Activated naive CD4-positive, alpha-beta T cell treated with anti-CD3 and anti-CD28 coated beads for 36 hours (primary cell): ENCODE measurements around the gene CAPN13. TPM values are rescaled to one million over a fixed set of nuclear protein-coding genes. Genes with fewer than 3 reads are reported as not detected.

Experiments
- CTCF ChIA-PET: fragments of 350-600 bp; sonication (Branson Sonifier 250); formaldehyde crosslinking; loops from one replicate; lab custom pipeline; 2021; ENCODE audit warnings: antibody characterized with exemption; lab: Charles Lee
- DNase-seq: peaks from one replicate; pipeline ENCODE4 v3.0.0-alpha.2; 2020
- H3K27ac Mint-ChIP-seq: one replicate; pipeline ENCODE4 v1.8.0; 2021; ENCODE audit warnings: mild to moderate bottlenecking, mixed read lengths
- H3K27me3 Mint-ChIP-seq: one replicate; pipeline ENCODE4 v1.8.0; 2021; ENCODE audit warnings: low read depth, mixed read lengths
- H3K36me3 Mint-ChIP-seq: one replicate; pipeline ENCODE4 v1.8.0; 2021; ENCODE audit warnings: low read depth, mixed read lengths
- H3K4me1 Mint-ChIP-seq: one replicate; pipeline ENCODE4 v1.8.0; 2021; ENCODE audit warnings: low read depth, mixed read lengths
- H3K4me3 Mint-ChIP-seq: one replicate; pipeline ENCODE4 v1.8.0; 2021; ENCODE audit warnings: mild to moderate bottlenecking, moderate library complexity, mixed read lengths
- H3K9me3 Mint-ChIP-seq: one replicate; pipeline ENCODE4 v1.8.0; 2021; ENCODE audit warnings: mixed read lengths
- intact Hi-C: fragments of 100-400 bp; cut with micrococcal nuclease; formaldehyde crosslinking; loops from one replicate; pipeline ENCODE4 v1.15.1; 2023
- total RNA-seq, 2 experiments: library from RNA; stranded (reverse); gene quantifications; one replicate each; pipeline ENCODE4 v1.2.3, GENCODE V29; 2021

Gene CAPN13
- total RNA-seq, 2 experiments from 2014 or later: not detected

DNA sequence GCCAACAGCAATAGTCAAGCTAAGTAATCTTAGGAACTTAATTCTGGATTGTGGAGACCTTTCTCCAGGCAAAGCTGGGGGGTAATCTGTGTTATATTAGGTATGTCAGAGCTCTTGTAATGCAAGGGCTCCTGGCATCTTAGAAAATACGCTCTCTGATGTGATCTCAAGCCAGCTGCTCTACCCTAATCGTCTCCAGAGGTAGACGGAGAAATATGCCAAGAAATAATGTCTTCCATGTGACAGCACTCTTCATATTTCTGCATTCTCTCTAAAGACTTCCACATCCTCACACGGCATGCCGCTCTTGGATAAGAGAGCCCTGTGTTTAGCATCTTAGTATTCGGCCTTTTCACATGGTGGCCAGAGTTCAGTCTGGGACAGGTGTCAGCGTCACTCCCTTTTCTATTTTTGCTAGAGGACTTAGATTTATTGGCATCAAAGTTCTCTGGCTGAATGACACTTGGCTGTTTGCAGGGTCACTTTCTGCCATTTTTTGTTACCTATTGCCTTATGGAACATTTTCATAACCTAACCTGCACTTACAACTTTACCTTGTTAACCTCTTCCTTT lies 25.2 kb downstream of the CAPN13 start:
- H3K4me1 Mint-ChIP-seq: no peaks in the 10 kb centered on the region
- H3K27me3 Mint-ChIP-seq: peaks cover 2% of the 10 kb centered on the region
- DNase-seq: no peak
- CTCF ChIA-PET: no interaction called here
- H3K9me3 Mint-ChIP-seq: no peaks in the 10 kb centered on the region
- no peaks in the 10 kb centered on the region for H3K36me3 Mint-ChIP-seq
- no peak overlapping the region for H3K4me3 Mint-ChIP-seq
- H3K27ac Mint-ChIP-seq: no peak overlapping the region
- intact Hi-C loops: no loop called here

DNA sequence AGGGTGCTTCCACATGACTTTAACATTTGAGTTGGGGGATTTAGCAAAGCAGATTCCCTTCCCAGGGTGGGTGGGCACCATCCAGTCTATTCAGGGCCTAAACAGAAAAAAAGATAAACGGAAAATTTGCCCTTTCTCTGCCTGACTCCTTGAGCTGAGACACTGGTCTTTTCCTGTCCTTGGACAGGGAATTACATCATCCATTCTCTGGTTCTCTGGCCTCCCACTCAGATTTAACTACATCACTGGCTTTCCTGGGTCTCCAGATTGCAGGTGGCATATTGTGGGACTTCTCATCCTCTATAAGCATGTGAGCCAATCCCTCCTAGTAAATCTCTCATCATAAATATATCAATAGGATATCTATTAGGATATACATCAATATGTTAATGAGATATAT lies 25.8 kb downstream of the CAPN13 start:
- CTCF ChIA-PET: no interaction called here
- no peaks in the 10 kb centered on the region for H3K9me3 Mint-ChIP-seq
- no peak overlapping the region for H3K27ac Mint-ChIP-seq
- no peaks in the 10 kb centered on the region for H3K36me3 Mint-ChIP-seq
- H3K4me3 Mint-ChIP-seq: no peak overlapping the region
- intact Hi-C loops: no loop called here
- peaks cover 5% of the 10 kb centered on the region for H3K27me3 Mint-ChIP-seq
- DNase-seq: no peak
- no peaks in the 10 kb centered on the region for H3K4me1 Mint-ChIP-seq

DNA sequence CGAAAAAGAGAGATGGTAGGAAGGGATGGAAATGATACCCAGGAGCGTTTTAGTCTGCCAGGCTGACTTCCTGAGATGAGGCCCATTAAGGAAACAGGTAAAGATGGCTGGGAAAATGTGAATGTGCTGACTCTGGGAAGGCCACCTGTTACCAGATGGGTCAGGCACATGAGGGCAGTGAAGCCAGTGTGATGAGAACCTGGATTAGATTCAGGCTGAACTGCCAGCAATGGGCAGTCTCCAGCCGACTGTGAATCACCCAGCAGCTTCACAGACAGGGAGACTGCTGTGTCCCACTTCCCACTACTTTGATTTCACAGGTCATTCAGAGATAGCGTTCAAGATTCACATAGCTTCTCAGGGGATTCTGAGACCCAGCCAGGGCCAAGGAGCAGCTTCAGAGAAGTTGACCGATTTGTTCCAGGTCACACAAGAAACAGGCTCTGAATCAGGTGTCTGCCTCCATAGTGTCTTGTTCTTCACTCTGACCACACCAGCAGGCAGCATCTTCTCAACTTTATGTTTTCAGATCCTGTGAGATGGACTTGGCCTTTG lies 26.4 kb downstream of the CAPN13 start:
- peaks cover under 1% of the 10 kb centered on the region for H3K4me1 Mint-ChIP-seq
- intact Hi-C loops: no loop called here
- H3K27me3 Mint-ChIP-seq: peaks cover 5% of the 10 kb centered on the region
- no peaks in the 10 kb centered on the region for H3K36me3 Mint-ChIP-seq
- no peak for DNase-seq
- H3K4me3 Mint-ChIP-seq: no peak overlapping the region
- H3K9me3 Mint-ChIP-seq: no peaks in the 10 kb centered on the region
- H3K27ac Mint-ChIP-seq: no peak overlapping the region
- CTCF ChIA-PET: no interaction called here

DNA sequence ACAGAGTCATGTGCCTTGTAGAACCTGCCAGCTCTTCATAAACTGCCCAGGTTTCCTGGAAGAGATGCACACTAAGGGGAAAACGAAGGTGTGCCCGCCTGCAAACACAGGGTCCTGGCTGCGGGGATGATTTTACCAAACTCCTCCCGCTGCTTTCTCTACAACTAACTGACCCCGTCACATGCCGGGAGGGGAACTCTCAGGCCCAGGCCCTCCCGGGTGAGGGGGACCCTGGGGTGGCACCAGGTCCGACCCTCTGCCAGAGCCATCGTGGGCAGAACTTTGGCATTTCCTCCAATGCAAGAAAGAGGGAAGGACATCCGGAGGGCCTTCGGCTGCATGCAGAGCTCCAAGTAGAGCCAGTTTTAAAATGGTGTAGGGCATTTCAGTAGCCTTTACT lies 28.6 kb downstream of the CAPN13 start:
- Mint-ChIP-seq H3K27ac (no peak overlapping the region), H3K36me3 (no peaks in the 10 kb centered on the region), H3K4me3 (no peak overlapping the region), H3K27me3 (peaks cover 8% of the 10 kb centered on the region), H3K4me1 (peaks cover 4% of the 10 kb centered on the region), H3K9me3 (no peaks in the 10 kb centered on the region)
- DNase-seq: no peak
- CTCF ChIA-PET: no interaction called here
- intact Hi-C loops: no loop called here

DNA sequence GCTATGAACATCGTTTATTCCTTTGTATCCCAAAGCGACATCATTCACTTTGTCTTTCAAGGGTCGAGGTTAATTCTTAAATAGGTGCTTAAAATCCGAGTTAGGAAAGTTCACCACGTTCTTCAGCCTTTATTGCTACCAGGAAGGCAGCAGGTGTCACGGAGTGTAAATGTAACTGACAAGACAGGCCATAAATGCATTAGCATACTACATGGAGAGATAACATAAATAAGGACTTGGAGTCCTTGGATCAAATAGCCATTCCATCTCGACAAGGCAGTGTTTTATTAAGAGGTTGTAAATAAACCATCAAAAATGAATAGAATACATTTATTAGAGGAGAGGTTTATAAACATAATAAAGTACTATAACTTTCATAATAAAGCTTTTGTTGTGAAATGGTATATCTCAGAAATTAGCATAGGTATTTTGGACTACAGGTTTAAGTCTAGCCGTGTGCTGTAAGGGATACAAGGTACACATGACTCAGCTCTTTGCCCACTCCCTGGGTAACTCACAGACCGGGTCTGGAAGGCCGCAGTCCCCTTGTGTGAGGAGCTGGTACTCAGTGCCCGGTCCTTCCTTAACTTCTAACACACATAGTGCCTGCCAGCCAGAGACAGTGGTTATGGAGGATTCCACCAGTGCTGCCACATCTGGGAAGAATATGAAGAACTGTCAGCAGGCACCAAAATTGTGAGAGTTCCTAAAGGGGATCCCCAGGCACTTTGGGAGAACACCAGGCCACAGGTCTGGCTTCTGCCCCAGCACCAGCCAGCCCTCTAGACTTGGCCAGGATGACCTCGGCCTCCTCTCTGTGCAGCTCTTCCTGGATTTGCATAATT lies 29.4 kb downstream of the CAPN13 start:
- intact Hi-C loops: no loop called here
- no peak for DNase-seq
- H3K27ac Mint-ChIP-seq: no peak overlapping the region
- CTCF ChIA-PET: no interaction called here
- no peaks in the 10 kb centered on the region for H3K36me3 Mint-ChIP-seq
- H3K27me3 Mint-ChIP-seq: peaks cover 6% of the 10 kb centered on the region
- peaks cover 4% of the 10 kb centered on the region for H3K4me1 Mint-ChIP-seq
- H3K9me3 Mint-ChIP-seq: no peaks in the 10 kb centered on the region
- H3K4me3 Mint-ChIP-seq: no peak overlapping the region

DNA sequence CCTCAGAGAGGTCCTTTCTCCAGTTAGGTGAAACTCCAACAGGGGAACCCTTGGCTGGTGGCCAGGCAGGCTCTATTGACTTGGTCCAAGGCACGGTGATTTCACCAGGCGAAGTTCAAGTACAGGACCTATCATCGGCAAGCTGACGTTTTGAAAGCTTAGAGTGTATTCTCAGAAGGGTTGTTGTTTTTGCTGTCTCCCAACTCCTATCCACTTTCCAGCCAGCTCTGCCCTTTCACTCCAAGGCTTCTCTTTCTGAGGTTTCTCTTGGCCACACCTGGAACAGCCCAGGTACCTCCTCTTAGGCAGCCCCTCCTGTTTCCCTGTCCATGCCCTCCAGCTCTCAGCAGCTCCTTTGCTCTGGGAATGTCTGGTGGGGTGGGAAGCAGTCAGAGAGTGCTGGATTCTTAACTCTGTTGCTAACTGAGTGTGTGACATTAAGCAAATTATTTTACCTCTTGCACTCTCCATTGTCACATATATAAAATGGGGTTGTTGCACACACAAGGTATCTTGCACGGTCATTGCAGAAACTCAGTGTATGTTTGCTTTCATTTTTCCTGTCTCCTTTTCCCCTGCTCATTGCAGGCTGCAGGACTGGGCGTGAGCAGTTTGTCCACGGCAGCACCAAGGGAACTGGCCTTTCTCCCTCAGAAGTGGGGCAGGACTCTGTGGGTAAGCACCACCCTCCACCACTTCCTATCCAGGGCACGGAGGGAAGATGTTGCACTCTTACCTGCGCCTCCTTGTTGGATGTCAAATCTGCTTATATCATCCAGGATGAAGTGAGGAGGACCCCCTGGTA lies 30.2 kb downstream of the CAPN13 start:
- H3K4me3 Mint-ChIP-seq: no peak overlapping the region
- DNase-seq: no peak
- no peak overlapping the region for H3K27ac Mint-ChIP-seq
- no peaks in the 10 kb centered on the region for H3K36me3 Mint-ChIP-seq
- H3K4me1 Mint-ChIP-seq: peaks cover 4% of the 10 kb centered on the region
- no peaks in the 10 kb centered on the region for H3K9me3 Mint-ChIP-seq
- intact Hi-C loops: no loop called here
- CTCF ChIA-PET: interaction anchor here (0.6 to 1.5 kb wide), 2 partner anchors 22 to 79 kb away, joined by 3 read pairs; no protein-coding TSS in a partner anchor
- H3K27me3 Mint-ChIP-seq: peaks cover 6% of the 10 kb centered on the region

DNA sequence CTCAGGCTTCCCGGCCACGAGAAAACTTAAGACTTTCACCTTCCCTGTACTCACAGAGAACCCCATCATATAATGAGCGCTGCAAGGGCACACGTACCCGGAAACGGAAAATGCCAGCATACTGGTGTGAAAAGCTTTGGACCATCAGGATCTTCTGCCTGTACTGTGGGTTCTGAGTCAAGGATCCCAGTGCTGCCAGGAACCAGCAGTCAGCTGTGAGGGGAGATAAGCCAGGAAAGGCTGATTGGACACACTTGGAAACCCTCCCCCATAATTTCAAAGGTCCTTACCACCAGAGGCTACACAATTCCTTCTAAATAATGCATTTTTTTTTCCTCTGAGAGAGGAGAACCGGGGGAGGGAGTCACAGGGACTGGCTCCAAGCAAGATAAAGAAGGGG lies 31.4 kb downstream of the CAPN13 start:
- CTCF ChIA-PET: interaction anchor here (1.5 kb wide), 2 partner anchors 23 to 64 kb away, joined by 3 to 9 read pairs; no protein-coding TSS in a partner anchor
- no peak for DNase-seq
- no peak overlapping the region for H3K27ac Mint-ChIP-seq
- intact Hi-C loops: no loop called here
- peaks cover 6% of the 10 kb centered on the region for H3K27me3 Mint-ChIP-seq
- H3K9me3 Mint-ChIP-seq: no peaks in the 10 kb centered on the region
- H3K36me3 Mint-ChIP-seq: no peaks in the 10 kb centered on the region
- no peak overlapping the region for H3K4me3 Mint-ChIP-seq
- H3K4me1 Mint-ChIP-seq: peaks cover 4% of the 10 kb centered on the region

DNA sequence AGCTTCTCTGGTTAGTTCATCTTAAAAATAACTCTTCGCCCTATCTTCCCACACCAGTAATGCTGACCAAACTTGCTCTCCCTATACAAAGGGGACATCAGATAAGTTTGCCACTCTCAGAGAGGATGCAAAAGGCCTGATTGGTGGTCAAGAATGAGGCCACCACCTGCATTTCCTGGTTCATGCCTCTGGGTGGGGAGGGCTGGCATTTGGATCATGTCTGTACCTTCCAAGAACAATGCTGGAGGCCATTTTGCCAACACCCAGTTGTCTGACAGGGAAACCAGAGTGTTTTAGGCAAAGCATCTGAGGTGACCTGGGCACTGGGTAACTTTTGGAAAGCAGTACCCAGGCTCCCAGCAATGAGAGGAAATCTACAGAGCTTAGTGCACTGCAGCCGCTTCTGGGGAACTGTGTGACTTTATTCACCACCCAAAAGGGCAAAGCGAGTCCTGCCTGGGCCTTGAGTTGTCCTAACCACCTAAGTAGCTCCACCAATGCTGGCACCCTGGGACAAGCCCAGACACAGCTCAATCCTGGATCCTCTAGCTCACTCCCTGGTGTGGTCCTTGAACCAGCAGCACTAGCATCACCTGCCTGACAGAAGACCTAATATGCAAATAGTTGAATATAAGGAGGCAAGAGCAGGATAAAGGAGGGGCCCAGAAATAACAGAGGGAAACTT lies 35.1 kb downstream of the CAPN13 start:
- no peak overlapping the region for H3K4me3 Mint-ChIP-seq
- H3K27ac Mint-ChIP-seq: no peak overlapping the region
- H3K9me3 Mint-ChIP-seq: no peaks in the 10 kb centered on the region
- intact Hi-C loops: no loop called here
- H3K36me3 Mint-ChIP-seq: no peaks in the 10 kb centered on the region
- peaks cover 6% of the 10 kb centered on the region for H3K27me3 Mint-ChIP-seq
- H3K4me1 Mint-ChIP-seq: peaks cover 4% of the 10 kb centered on the region
- no peak for DNase-seq
- CTCF ChIA-PET: interaction anchor here (1.3 kb wide), 1 partner anchor 61 kb away, joined by 3 read pairs; no protein-coding TSS in a partner anchor

DNA sequence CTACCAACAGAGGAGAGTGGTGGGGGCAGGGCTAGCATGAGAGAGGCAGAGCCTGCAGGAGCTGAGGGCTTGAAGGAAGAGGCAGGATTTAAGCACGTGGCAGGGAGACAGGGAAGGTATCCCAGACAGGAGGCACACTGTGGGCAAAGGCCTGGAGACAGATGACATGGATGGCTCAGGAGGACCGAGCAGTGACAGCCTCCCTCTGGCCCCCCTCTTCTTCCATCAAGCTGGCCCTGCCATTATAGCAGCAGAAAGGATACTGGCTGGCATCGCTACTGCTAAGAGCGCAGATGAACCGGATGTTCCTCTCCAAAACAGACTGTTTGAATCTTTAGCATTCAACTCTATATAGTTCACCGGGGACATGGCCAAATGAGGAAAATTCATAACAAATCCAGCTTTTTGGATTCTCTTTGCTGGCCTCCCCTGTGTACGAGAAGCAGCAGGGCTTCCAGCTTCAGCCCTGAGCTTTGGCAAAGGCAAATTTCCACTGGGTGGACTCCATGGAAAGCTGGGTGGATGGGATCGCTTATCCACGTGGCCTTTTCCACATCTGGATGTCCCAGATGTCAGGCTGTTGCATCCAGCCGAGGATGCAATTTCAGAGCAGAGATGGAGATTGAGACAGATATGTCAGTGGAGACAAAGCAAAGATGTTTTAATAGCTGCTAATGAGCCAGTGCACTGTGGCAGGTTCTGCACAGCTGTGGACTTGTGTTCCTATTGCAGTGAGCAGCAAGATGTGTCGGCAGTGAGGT lies 36.2 kb downstream of the CAPN13 start:
- no peak for DNase-seq
- no peak overlapping the region for H3K27ac Mint-ChIP-seq
- CTCF ChIA-PET: interaction anchor here (0.6 to 1.3 kb wide), 2 partner anchors 59 to 276 kb away, joined by 3 read pairs; no protein-coding TSS in a partner anchor
- peaks cover 7% of the 10 kb centered on the region for H3K27me3 Mint-ChIP-seq
- H3K4me3 Mint-ChIP-seq: no peak overlapping the region
- H3K36me3 Mint-ChIP-seq: no peaks in the 10 kb centered on the region
- intact Hi-C loops: no loop called here
- H3K4me1 Mint-ChIP-seq: peaks cover 4% of the 10 kb centered on the region
- H3K9me3 Mint-ChIP-seq: no peaks in the 10 kb centered on the region

DNA sequence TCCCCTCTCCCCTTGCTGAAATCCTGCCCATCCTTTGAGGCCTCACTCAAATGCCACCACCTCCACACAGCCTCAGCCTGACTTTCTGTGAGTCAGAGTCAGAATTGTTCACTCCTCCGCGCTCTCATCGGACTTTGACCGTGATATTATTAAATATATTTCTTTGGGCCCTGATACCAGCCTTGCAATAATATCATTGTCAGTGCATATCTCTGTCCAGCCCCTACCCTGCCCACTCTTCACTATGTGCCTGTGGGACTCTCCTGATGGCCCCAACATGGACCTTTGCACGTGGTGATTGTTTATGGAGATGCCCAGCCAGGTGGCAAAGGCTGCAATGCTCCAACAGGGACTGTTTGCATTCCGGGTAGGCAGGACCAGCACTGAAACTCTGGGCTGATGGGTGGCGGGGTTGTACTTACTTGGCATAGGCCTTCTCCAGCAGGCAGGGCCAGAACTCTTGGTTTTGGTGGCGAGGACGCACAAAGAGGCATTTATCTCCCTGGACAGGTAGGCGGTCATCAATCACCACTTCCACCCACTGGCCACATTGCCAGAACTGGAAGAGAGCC lies 37.3 kb downstream of the CAPN13 start:
- Mint-ChIP-seq H3K36me3 (no peaks in the 10 kb centered on the region), H3K9me3 (no peaks in the 10 kb centered on the region), H3K27me3 (peaks cover 6% of the 10 kb centered on the region), H3K27ac (no peak overlapping the region), H3K4me1 (no peaks in the 10 kb centered on the region), H3K4me3 (no peak overlapping the region)
- intact Hi-C loops: no loop called here
- CTCF ChIA-PET: no interaction called here
- no peak for DNase-seq

DNA sequence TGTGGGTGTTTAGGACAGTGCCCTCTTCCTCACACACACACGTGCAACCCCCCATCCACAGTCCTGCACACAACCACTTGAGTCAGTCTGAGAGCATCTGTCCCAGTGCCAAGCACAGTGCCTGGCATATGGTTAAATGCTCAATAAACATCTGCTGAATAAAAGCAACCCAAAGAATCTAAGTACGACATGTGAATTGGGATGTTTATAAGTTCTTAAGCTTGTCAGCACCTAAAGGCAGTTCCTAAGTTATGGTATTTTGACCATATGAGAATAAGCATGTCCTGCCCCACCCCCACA lies 37.8 kb downstream of the CAPN13 start:
- CTCF ChIA-PET: no interaction called here
- no peak for DNase-seq
- Mint-ChIP-seq H3K4me1 (no peaks in the 10 kb centered on the region), H3K9me3 (no peaks in the 10 kb centered on the region), H3K27me3 (peaks cover 6% of the 10 kb centered on the region), H3K4me3 (no peak overlapping the region), H3K27ac (no peak overlapping the region), H3K36me3 (no peaks in the 10 kb centered on the region)
- intact Hi-C loops: no loop called here
